SK-N-MC (cell line): Measurements from ENCODE around the gene HSF2BP.
"Not testable (repeated sequence)": the region's sequence is repeated elsewhere in the genome, so short reads cannot be mapped to it uniquely, and the experiment has no call there.

Experiments
- EZH2 ChIP-seq: fragments of 200-600 bp; sonication (generic); IDR thresholded peaks from one replicate; pipeline ENCODE4 v1.6.1; 2017; ENCODE audit warnings: antibody characterized with exemption
- POLR2AphosphoS5 ChIP-seq: IDR thresholded peaks from 2 replicates; pipeline ENCODE4 v1.6.1; 2012; ENCODE audit warnings: mild to moderate bottlenecking, low read depth, low read length, borderline replicate concordance

DNA sequence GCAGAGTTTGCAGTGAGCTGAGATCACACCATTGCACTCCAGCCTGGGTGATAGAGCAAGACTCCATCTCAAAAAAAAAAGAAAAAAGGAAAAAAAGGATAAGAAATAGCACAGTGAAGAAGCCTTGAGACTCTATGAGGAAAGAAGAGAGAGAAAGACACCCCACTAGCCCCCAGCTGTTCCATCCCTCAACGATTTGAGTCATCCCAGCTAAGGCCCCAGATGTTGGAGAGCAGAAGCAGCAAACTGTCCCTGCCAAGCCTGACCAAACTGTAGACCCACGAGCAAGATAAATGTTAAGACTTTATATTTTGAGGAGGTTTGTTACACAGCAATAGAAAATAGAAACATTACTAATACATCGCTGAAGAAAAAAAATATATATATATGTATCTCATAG is 42.4 kb downstream of the HSF2BP start:
- not testable (repeated sequence) for TF ChIP-seq EZH2, POLR2AphosphoS5
